IMR-90 (cell line): Measurements from ENCODE around the gene MTCL3.
"Not testable (repeated sequence)": the region's sequence is repeated elsewhere in the genome, so short reads cannot be mapped to it uniquely, and the experiment has no call there.

Source experiments
- ATAC-seq: fragments of 200-7000 bp; cut with Tn5 transposase; 2 replicates; pipeline ENCODE4 v1.9.1; 2020; ENCODE audit warnings: low read depth, mild to moderate bottlenecking, moderate library complexity
- BruUV-seq: library from RNA; stranded (reverse); fragments of 400-500 nt; replicated peaks from 2 replicates; lab custom pipeline; 2021; lab: Mats Ljungman, UMichigan
- CTCF ChIA-PET: fragments of 300-600 bp; formaldehyde crosslinking; extraction: SDS; loops from one replicate; lab custom pipeline; 2021; ENCODE audit warnings: antibody characterized with exemption; lab: Yijun Ruan, JAX
- POLR2A ChIA-PET: fragments of 300-600 bp; sonication (Branson Sonifier 250); formaldehyde crosslinking; loops from one replicate; lab custom pipeline; 2022; ENCODE audit warnings: antibody characterized with exemption; ENCODE audit not compliant: unreplicated experiment; lab: Charles Lee
- DNase-seq: peaks from one replicate; pipeline ENCODE4 v3.0.0; 2013
- H2AFZ ChIP-seq: replicated peaks from 2 replicates; pipeline ENCODE3; 2013; ENCODE audit warnings: low read length, mild to moderate bottlenecking; ENCODE audit not compliant: poor library complexity
- H2AK5ac ChIP-seq: 2 replicates; pipeline ENCODE4 v1.6.1; 2013; ENCODE audit warnings: low read depth, low read length, inconsistent platforms
- H2AK9ac ChIP-seq: replicated peaks from 2 replicates; pipeline ENCODE3; 2013; ENCODE audit warnings: mild to moderate bottlenecking, low read depth, low read length, moderate library complexity; ENCODE audit not compliant: poor library complexity
- H2BK120ac ChIP-seq: 2 replicates; pipeline ENCODE4 v1.6.1; 2013; ENCODE audit warnings: low read depth, low read length, inconsistent platforms
- H2BK15ac ChIP-seq: 3 replicates; pipeline ENCODE4 v1.6.1; 2013; ENCODE audit warnings: low read depth, low read length, inconsistent platforms
- H2BK20ac ChIP-seq: 2 replicates; pipeline ENCODE4 v1.6.1; 2013; ENCODE audit warnings: low read depth, mild to moderate bottlenecking, inconsistent platforms, low read length, moderate library complexity
- H2BK5ac ChIP-seq: 2 replicates; pipeline ENCODE4 v1.6.1; 2013; ENCODE audit warnings: mild to moderate bottlenecking, low read depth, low read length, inconsistent platforms; ENCODE audit not compliant: poor library complexity, severe bottlenecking
- H3K14ac ChIP-seq: replicated peaks from 2 replicates; pipeline ENCODE4 v1.6.1; 2013; ENCODE audit warnings: low read depth, low read length, inconsistent platforms
- H3K18ac ChIP-seq: 2 replicates; pipeline ENCODE4 v1.6.1; 2013; ENCODE audit warnings: low read depth, low read length, control low read depth
- H3K23ac ChIP-seq: 2 replicates; pipeline ENCODE4 v1.6.1; 2013; ENCODE audit warnings: low read depth, low read length, inconsistent platforms
- H3K27ac ChIP-seq: 2 replicates; pipeline ENCODE4 v1.5.1; 2013; ENCODE audit warnings: mild to moderate bottlenecking, control low read depth, low read length; ENCODE audit not compliant: insufficient read depth
- H3K27me3 ChIP-seq: 2 replicates; pipeline ENCODE4 v1.6.1; 2013; ENCODE audit warnings: low read length; ENCODE audit not compliant: control insufficient read depth, insufficient read depth
- H3K36me3 ChIP-seq: 2 replicates; pipeline ENCODE4 v1.6.1; 2013; ENCODE audit warnings: low read length, mixed read lengths; ENCODE audit not compliant: control insufficient read depth, insufficient read depth
- H3K4ac ChIP-seq: 2 replicates; pipeline ENCODE4 v1.6.1; 2013; ENCODE audit warnings: low read depth, low read length, inconsistent platforms
- H3K4me1 ChIP-seq: 2 replicates; pipeline ENCODE4 v1.6.1; 2013; ENCODE audit warnings: low read length, mixed read lengths; ENCODE audit not compliant: control insufficient read depth, insufficient read depth
- H3K4me2 ChIP-seq: 2 replicates; pipeline ENCODE4 v1.6.1; 2013; ENCODE audit warnings: low read depth, mild to moderate bottlenecking, control low read depth, low read length, moderate library complexity
- H3K4me3 ChIP-seq: 2 replicates; pipeline ENCODE4 v1.5.1; 2013; ENCODE audit warnings: low read depth, mild to moderate bottlenecking, control low read depth, low read length, moderate library complexity; ENCODE audit not compliant: insufficient read depth
- H3K56ac ChIP-seq: 2 replicates; pipeline ENCODE4 v1.6.1; 2013; ENCODE audit warnings: low read length, inconsistent platforms; ENCODE audit not compliant: insufficient read depth; ENCODE audit errors: extremely low read depth
- H3K79me1 ChIP-seq, 2 experiments: 2 replicates each; pipeline ENCODE4 v1.6.1; 2013; ENCODE audit warnings: low read length in 2 of 2, inconsistent platforms in 1 of 2, low read depth in 1 of 2
- H3K9ac ChIP-seq: 2 replicates; pipeline ENCODE4 v1.6.1; 2013; ENCODE audit warnings: low read depth, low read length, control low read depth
- H3K9me1 ChIP-seq: 2 replicates; pipeline ENCODE4 v1.6.1; 2013; ENCODE audit warnings: low read length, inconsistent platforms; ENCODE audit not compliant: insufficient read depth
- H3K9me3 ChIP-seq: 2 replicates; pipeline ENCODE4 v1.6.1; 2013; ENCODE audit warnings: low read length; ENCODE audit not compliant: control insufficient read depth, insufficient read depth
- H4K20me1 ChIP-seq: 2 replicates; pipeline ENCODE4 v1.6.1; 2013; ENCODE audit warnings: low read length, inconsistent platforms; ENCODE audit not compliant: insufficient read depth
- H4K5ac ChIP-seq: 2 replicates; pipeline ENCODE4 v1.6.1; 2013; ENCODE audit warnings: mild to moderate bottlenecking, low read depth, low read length, control low read depth
- H4K8ac ChIP-seq, 2 experiments: 2 replicates each; pipeline ENCODE4 v1.6.1; 2013; ENCODE audit warnings: low read depth in 2 of 2, low read length in 2 of 2, control low read depth in 1 of 2, inconsistent platforms in 1 of 2
- H4K91ac ChIP-seq: 2 replicates; pipeline ENCODE4 v1.6.1; 2013; ENCODE audit warnings: low read depth, low read length, inconsistent platforms; ENCODE audit not compliant: insufficient read depth
- MAFK ChIP-seq: IDR thresholded peaks from 2 replicates; pipeline ENCODE4 v1.6.1; 2012; ENCODE audit warnings: low read depth, low read length, improper control_type of control experiment
- WGBS, 2 experiments: methylation state at CpG; one replicate each; pipeline versions ENCODE4 v1.1.5 to v1.1.7; 2013; ENCODE audit warnings: missing lambda C conversion rate in 2 of 2; ENCODE audit not compliant: insufficient read length in 1 of 2; ENCODE audit errors: extremely low coverage in 2 of 2; 5-methylcytosine and 5-hydroxymethylcytosine counted together
- dilution Hi-C: fragments of 300-500 bp; cut with HindIII; formaldehyde crosslinking; loops from one replicate; pipeline ENCODE4 v1.14.3; 2018; ENCODE audit warnings: low sequenced_read_pairs; ENCODE audit not compliant: unreplicated experiment
- in situ Hi-C: fragments of 300-500 bp; cut with MboI; formaldehyde crosslinking; loops from 3 replicates; pipeline ENCODE4 v1.14.3; 2019; ENCODE audit warnings: low sequenced_read_pairs, inconsistent platforms, mixed read lengths
- intact Hi-C: fragments of 100-400 bp; cut with micrococcal nuclease; formaldehyde crosslinking; loops from 2 replicates; pipeline ENCODE4 v1.10.0; 2022

Gene MTCL3

GRCh38 chr6:127428562-127428961 lies 90.6 kb downstream of the MTCL3 start:
- H3K4me3 ChIP-seq, H2BK120ac ChIP-seq, H3K14ac ChIP-seq, H2BK15ac ChIP-seq, H3K79me1 ChIP-seq, H3K36me3 ChIP-seq, H3K27ac ChIP-seq, H3K27me3 ChIP-seq, H3K9me3 ChIP-seq, H2AFZ ChIP-seq, BruUV-seq, H3K23ac ChIP-seq, H4K20me1 ChIP-seq, in situ Hi-C loops, H3K18ac ChIP-seq, H2AK5ac ChIP-seq, H4K91ac ChIP-seq, H3K4me1 ChIP-seq, H3K9ac ChIP-seq, H3K4ac ChIP-seq, CTCF ChIA-PET, H3K9me1 ChIP-seq, H2BK5ac ChIP-seq, H3K4me2 ChIP-seq, dilution Hi-C loops, DNase-seq, H2AK9ac ChIP-seq, intact Hi-C loops, H3K56ac ChIP-seq, H4K5ac ChIP-seq, H2BK20ac ChIP-seq, ATAC-seq, POLR2A ChIA-PET, H4K8ac ChIP-seq: not testable (repeated sequence)
- TF ChIP-seq MAFK = peak; percentile 26; the same call in 1 of the 2 replicates
- WGBS, 2 experiments = 96% methylated on average over 3 of the region's 9 CpGs; no CpG with 5 or more reads in 1 of the 2 experiments
